ENCODE measurements around the gene ZFAND2B. TPM values are rescaled to one million over a fixed set of nuclear protein-coding genes. Genes with fewer than 3 reads are reported as not detected.

ZFAND2B gene
- total RNA-seq, 1 donor from 2014 or later, result 49.5 TPM

GRCh38 chr2:219214786-219215185 lies 8.2 kb downstream of the ZFAND2B start:
- H3K27ac Mint-ChIP-seq (ENCODE audit: unreplicated experiment), result no peak overlapping the region
- no peak for DNase-seq
- no peak for TF ChIP-seq CTCF (IDR thresholded peaks at IDR 0.05; ENCODE audit: partially characterized antibody, unreplicated experiment)
- H3K4me1 Mint-ChIP-seq (ENCODE audit: low read depth, unreplicated experiment), result peaks cover 11% of the 10 kb centered on the region
- H3K9me3 Mint-ChIP-seq (ENCODE audit: unreplicated experiment), result peaks cover 15% of the 10 kb centered on the region
- H3K4me3 Mint-ChIP-seq (ENCODE audit: unreplicated experiment), result no peak overlapping the region
- H3K27me3 Mint-ChIP-seq (ENCODE audit: unreplicated experiment), result peaks cover 7% of the 10 kb centered on the region
- H3K36me3 Mint-ChIP-seq (ENCODE audit: unreplicated experiment), result no peaks in the 10 kb centered on the region

GRCh38 chr2:219215871-219216534 lies 9.4 kb downstream of the ZFAND2B start:
- H3K4me3 Mint-ChIP-seq (ENCODE audit: unreplicated experiment), result no peak overlapping the region

GRCh38 chr2:219216535-219216915 lies 9.9 kb downstream of the ZFAND2B start:
- TF ChIP-seq CTCF (IDR thresholded peaks at IDR 0.05; ENCODE audit: partially characterized antibody, unreplicated experiment), result no peak
- peaks cover 10% of the 10 kb centered on the region for H3K27me3 Mint-ChIP-seq (ENCODE audit: unreplicated experiment)
- H3K36me3 Mint-ChIP-seq (ENCODE audit: unreplicated experiment), result peaks cover 3% of the 10 kb centered on the region
- peak overlapping the region; percentile 82 for H3K27ac Mint-ChIP-seq (ENCODE audit: unreplicated experiment)
- peak overlapping the region; percentile 75 for H3K4me3 Mint-ChIP-seq (ENCODE audit: unreplicated experiment)
- H3K9me3 Mint-ChIP-seq (ENCODE audit: unreplicated experiment), result peaks cover 15% of the 10 kb centered on the region
- H3K4me1 Mint-ChIP-seq (ENCODE audit: low read depth, unreplicated experiment), result peaks cover 11% of the 10 kb centered on the region
- DNase-seq, result no peak

More at GRCh38 chr2:219215871-219216534, 9.4 kb downstream of the ZFAND2B start:
- peaks cover 15% of the 10 kb centered on the region for H3K9me3 Mint-ChIP-seq (ENCODE audit: unreplicated experiment)
- no peak overlapping the region for H3K27ac Mint-ChIP-seq (ENCODE audit: unreplicated experiment)
- no peaks in the 10 kb centered on the region for H3K36me3 Mint-ChIP-seq (ENCODE audit: unreplicated experiment)
- H3K27me3 Mint-ChIP-seq (ENCODE audit: unreplicated experiment), result peaks cover 7% of the 10 kb centered on the region
- H3K4me1 Mint-ChIP-seq (ENCODE audit: low read depth, unreplicated experiment), result peaks cover 11% of the 10 kb centered on the region
- TF ChIP-seq CTCF (IDR thresholded peaks at IDR 0.05; ENCODE audit: partially characterized antibody, unreplicated experiment), result no peak
- no peak for DNase-seq

GRCh38 chr2:219218217-219218731 lies 11.7 kb downstream of the ZFAND2B start:
- peaks cover 5% of the 10 kb centered on the region for H3K36me3 Mint-ChIP-seq (ENCODE audit: unreplicated experiment)
- no peak for TF ChIP-seq CTCF (IDR thresholded peaks at IDR 0.05; ENCODE audit: partially characterized antibody, unreplicated experiment)
- peak overlapping the region; percentile 98 for H3K27ac Mint-ChIP-seq (ENCODE audit: unreplicated experiment)
- peaks cover 11% of the 10 kb centered on the region for H3K4me1 Mint-ChIP-seq (ENCODE audit: low read depth, unreplicated experiment)
- H3K4me3 Mint-ChIP-seq (ENCODE audit: unreplicated experiment), result peak overlapping the region; percentile 93
- H3K9me3 Mint-ChIP-seq (ENCODE audit: unreplicated experiment), result peaks cover 12% of the 10 kb centered on the region
- H3K27me3 Mint-ChIP-seq (ENCODE audit: unreplicated experiment), result peaks cover 12% of the 10 kb centered on the region
- no peak for DNase-seq

Measured in glutamatergic neuron (in vitro differentiated cells).